H9 (cell line): Measurements from ENCODE around the gene PRKCA. TPM values are rescaled to one million over a fixed set of nuclear protein-coding genes. Genes with fewer than 3 reads are reported as not detected.

Experiments used
- DNase-seq: peaks from one replicate; pipeline ENCODE4 v3.0.0-alpha.2; 2017
- H2AFZ ChIP-seq: one replicate; pipeline ENCODE4 v1.6.1; 2013; ENCODE audit warnings: mild to moderate bottlenecking, low read length, control low read depth, moderate library complexity
- H2AK5ac ChIP-seq: 2 replicates; pipeline ENCODE4 v1.6.1; 2013; ENCODE audit warnings: low read length, control low read depth, mixed read lengths; ENCODE audit not compliant: insufficient read length
- H2BK120ac ChIP-seq: one replicate; pipeline ENCODE4 v1.6.1; 2013; ENCODE audit warnings: low read depth, mild to moderate bottlenecking, low read length, control low read depth, inconsistent platforms; ENCODE audit not compliant: poor library complexity, severe bottlenecking
- H2BK12ac ChIP-seq: 2 replicates; pipeline ENCODE4 v1.6.1; 2013; ENCODE audit warnings: low read length, control low read depth, mixed read lengths, low read depth; ENCODE audit not compliant: insufficient read length
- H2BK15ac ChIP-seq: 2 replicates; pipeline ENCODE4 v1.6.1; 2013; ENCODE audit warnings: low read depth, low read length, control low read depth
- H2BK20ac ChIP-seq: one replicate; pipeline ENCODE4 v1.6.1; 2013; ENCODE audit warnings: low read depth, mild to moderate bottlenecking, low read length, control low read depth, inconsistent platforms; ENCODE audit not compliant: poor library complexity, severe bottlenecking
- H2BK5ac ChIP-seq: 2 replicates; pipeline ENCODE4 v1.6.1; 2013; ENCODE audit warnings: low read length, control low read depth, mixed read lengths; ENCODE audit not compliant: insufficient read length
- H3K14ac ChIP-seq: 2 replicates; pipeline ENCODE4 v1.6.1; 2013; ENCODE audit warnings: low read length, control low read depth; ENCODE audit not compliant: insufficient read depth
- H3K18ac ChIP-seq: 2 replicates; pipeline ENCODE4 v1.6.1; 2013; ENCODE audit warnings: low read depth, mild to moderate bottlenecking, mixed read lengths, low read length, control low read depth; ENCODE audit not compliant: insufficient read length
- H3K23ac ChIP-seq: 2 replicates; pipeline ENCODE4 v1.6.1; 2013; ENCODE audit warnings: low read length, control low read depth, mixed read lengths, low read depth; ENCODE audit not compliant: insufficient read length
- H3K23me2 ChIP-seq: 2 replicates; pipeline ENCODE4 v1.6.1; 2013; ENCODE audit warnings: low read depth, mild to moderate bottlenecking, mixed read lengths, low read length, control low read depth; ENCODE audit not compliant: insufficient read length, poor library complexity, severe bottlenecking
- H3K27ac ChIP-seq: 2 replicates; pipeline ENCODE4 v1.5.1; 2013; ENCODE audit warnings: low read length, control low read depth, mixed read lengths, low read depth; ENCODE audit not compliant: insufficient read length
- H3K27me3 ChIP-seq: 2 replicates; pipeline ENCODE4 v1.6.1; 2013; ENCODE audit warnings: low read length, control low read depth, inconsistent platforms; ENCODE audit not compliant: insufficient read depth
- H3K4ac ChIP-seq: 2 replicates; pipeline ENCODE4 v1.6.1; 2013; ENCODE audit warnings: low read depth, mild to moderate bottlenecking, control low read depth, inconsistent platforms, low read length, moderate library complexity
- H3K4me1 ChIP-seq: 2 replicates; pipeline ENCODE4 v1.6.1; 2013; ENCODE audit warnings: low read length, control low read depth, inconsistent platforms; ENCODE audit not compliant: insufficient read depth
- H3K4me2 ChIP-seq: 2 replicates; pipeline ENCODE4 v1.6.1; 2013; ENCODE audit warnings: low read length, control low read depth, mixed read lengths; ENCODE audit not compliant: insufficient read length, insufficient read depth
- H3K56ac ChIP-seq: 2 replicates; pipeline ENCODE4 v1.6.1; 2013; ENCODE audit warnings: low read depth, mild to moderate bottlenecking, mixed read lengths, low read length, control low read depth; ENCODE audit not compliant: insufficient read length
- H3K79me1 ChIP-seq: 2 replicates; pipeline ENCODE4 v1.6.1; 2013; ENCODE audit warnings: low read depth, mild to moderate bottlenecking, moderate library complexity, low read length, control low read depth, inconsistent platforms; ENCODE audit not compliant: insufficient read depth, poor library complexity, severe bottlenecking
- H3K79me2 ChIP-seq: 2 replicates; pipeline ENCODE4 v1.6.1; 2013; ENCODE audit warnings: low read length, control low read depth, inconsistent platforms; ENCODE audit not compliant: insufficient read depth
- H3K9ac ChIP-seq: 2 replicates; pipeline ENCODE4 v1.6.1; 2013; ENCODE audit warnings: low read length, control low read depth, mixed read lengths; ENCODE audit not compliant: insufficient read length; ENCODE audit errors: extremely low read depth
- H3K9me3 ChIP-seq: one replicate; pipeline ENCODE4 v1.6.1; 2013; ENCODE audit warnings: low read depth, low read length, inconsistent platforms; ENCODE audit not compliant: control insufficient read depth
- H3T11ph ChIP-seq: one replicate; pipeline ENCODE4 v1.6.1; 2013; ENCODE audit warnings: mild to moderate bottlenecking, low read length, control low read depth, inconsistent platforms
- H4K20me1 ChIP-seq: one replicate; pipeline ENCODE4 v1.6.1; 2013; ENCODE audit not compliant: control insufficient read depth, insufficient read length, insufficient read depth
- H4K5ac ChIP-seq: 2 replicates; pipeline ENCODE4 v1.6.1; 2013; ENCODE audit warnings: low read depth, mild to moderate bottlenecking, mixed read lengths, low read length, control low read depth; ENCODE audit not compliant: insufficient read length
- H4K8ac ChIP-seq: replicated peaks from 2 replicates; pipeline ENCODE4 v1.6.1; 2013; ENCODE audit warnings: low read length, control low read depth, mixed read lengths, low read depth; ENCODE audit not compliant: insufficient read length
- H4K91ac ChIP-seq: 2 replicates; pipeline ENCODE4 v1.6.1; 2013; ENCODE audit warnings: low read depth, mild to moderate bottlenecking, moderate library complexity, mixed read lengths, low read length, control low read depth; ENCODE audit not compliant: insufficient read length
- H3K27ac Mint-ChIP-seq, 3 experiments: 2 replicates in 2 of 3; 3 replicates in 1 of 3; pipeline ENCODE4 v1.8.0; 2020 to 2021; ENCODE audit warnings: mixed read lengths in 3 of 3, mild to moderate bottlenecking in 1 of 3, moderate library complexity in 1 of 3
- H3K27me3 Mint-ChIP-seq: 2 replicates; pipeline ENCODE4 v1.8.0; 2021; ENCODE audit warnings: low read depth, mild to moderate bottlenecking, moderate library complexity, mixed read lengths
- H3K36me3 Mint-ChIP-seq, 3 experiments: 2 replicates in 2 of 3; 3 replicates in 1 of 3; pipeline ENCODE4 v1.8.0; 2020 to 2021; ENCODE audit warnings: low read depth in 3 of 3, mixed read lengths in 3 of 3; ENCODE audit not compliant: insufficient read depth in 1 of 3
- H3K4me1 Mint-ChIP-seq, 2 experiments: 2 replicates each; pipeline ENCODE4 v1.8.0; 2020; ENCODE audit warnings: mixed read lengths in 2 of 2
- H3K4me3 Mint-ChIP-seq, 2 experiments: 2 replicates in 1 of 2; 3 replicates in 1 of 2; pipeline ENCODE4 v1.8.0; 2020 to 2021; ENCODE audit warnings: mild to moderate bottlenecking in 2 of 2, mixed read lengths in 2 of 2, moderate library complexity in 1 of 2
- H3K9me3 Mint-ChIP-seq, 2 experiments: 2 replicates in 1 of 2; 3 replicates in 1 of 2; pipeline ENCODE4 v1.8.0; 2020; ENCODE audit warnings: mild to moderate bottlenecking in 2 of 2, mixed read lengths in 2 of 2, moderate library complexity in 1 of 2
- WGBS: extraction: QIAGEN DNeasy Blood & Tissue Kit; methylation state at CpG from one replicate; pipeline ENCODE4 v1.1.7; 2013; ENCODE audit warnings: missing lambda C conversion rate, low lambda C conversion rate, mixed read lengths; ENCODE audit not compliant: insufficient read length; ENCODE audit errors: extremely low coverage; 5-methylcytosine and 5-hydroxymethylcytosine counted together
- total RNA-seq: library from RNA; stranded (reverse); gene quantifications from 2 replicates; pipeline ENCODE4 v1.2.1, GENCODE V29; 2021
- TF ChIP-seq, protein P1 (sequence below): fragments of 200-600 bp; sonication (generic); conservative IDR thresholded peaks from 3 replicates; pipeline ENCODE4 v1.8.0; 2021; ENCODE audit warnings: antibody characterized with exemption, mild to moderate bottlenecking

The PRKCA gene
- total RNA-seq, 1 experiment from 2014 or later = 10.5 TPM

DNA sequence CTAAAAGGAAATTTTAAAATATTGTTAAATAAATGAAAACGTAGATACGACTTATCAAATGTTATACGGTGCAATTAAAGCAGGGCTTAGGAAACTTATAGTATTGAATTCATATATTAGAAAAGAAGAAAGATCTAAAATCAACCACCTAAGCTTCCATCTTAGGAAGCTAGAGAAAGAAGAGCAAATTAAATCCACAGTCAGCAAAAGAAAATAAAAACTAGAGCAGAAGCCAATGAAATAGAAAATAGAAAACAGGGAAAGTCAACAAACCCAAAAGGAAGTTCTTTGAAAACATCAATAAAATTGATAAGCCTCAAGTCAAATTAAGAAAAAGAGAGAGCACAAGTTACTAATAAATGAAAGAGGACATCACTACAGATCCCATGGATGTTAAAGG, 457.9 kb downstream of the PRKCA start:
- Histone ChIP-seq H3K27me3 (no peaks in the 10 kb centered on the region), H2BK20ac (no peak overlapping the region), H3K79me1 (no peaks in the 10 kb centered on the region), H3K14ac (no peak overlapping the region), H3K23me2 (no peaks in the 10 kb centered on the region), H2AK5ac (no peak overlapping the region), H3K4me2 (no peak overlapping the region), H3K9ac (no peak overlapping the region), H3K4me1 (peaks cover 11% of the 10 kb centered on the region; the same call in 1 of the 2 replicates), H2BK120ac (no peak overlapping the region), H3K79me2 (no peaks in the 10 kb centered on the region), H3K4ac (no peak overlapping the region), H2BK12ac (no peak overlapping the region), H3K27ac (no peak overlapping the region), H4K91ac (no peak overlapping the region), H4K20me1 (no peaks in the 10 kb centered on the region), H3T11ph (no peak overlapping the region), H3K56ac (no peak overlapping the region), H4K5ac (no peak overlapping the region), H3K23ac (no peak overlapping the region), H4K8ac (no peak overlapping the region), H3K9me3 (no peaks in the 10 kb centered on the region), H2AFZ (no peak overlapping the region), H3K18ac (no peak overlapping the region), H2BK15ac (no peak overlapping the region), H2BK5ac (no peak overlapping the region)
- DNase-seq = no peak
- H3K4me1 Mint-ChIP-seq = peaks cover 13 to 17% of the 10 kb centered on the region in 2 experiments
- no peak overlapping the region; a peak in 1 of 7 replicates for H3K27ac Mint-ChIP-seq
- 0 out of 7 replicates have a peak, but pooled peaks cover 0 to 3% (median 0%) of the 10 kb centered on the region in 3 experiments for H3K36me3 Mint-ChIP-seq
- H3K4me3 Mint-ChIP-seq = no peak overlapping the region
- no peaks in the 10 kb centered on the region for H3K9me3 Mint-ChIP-seq
- H3K27me3 Mint-ChIP-seq = no peaks in the 10 kb centered on the region
- WGBS = 100% methylated on average over 3 of the region's 3 CpGs
- TF ChIP-seq, protein P1, sequence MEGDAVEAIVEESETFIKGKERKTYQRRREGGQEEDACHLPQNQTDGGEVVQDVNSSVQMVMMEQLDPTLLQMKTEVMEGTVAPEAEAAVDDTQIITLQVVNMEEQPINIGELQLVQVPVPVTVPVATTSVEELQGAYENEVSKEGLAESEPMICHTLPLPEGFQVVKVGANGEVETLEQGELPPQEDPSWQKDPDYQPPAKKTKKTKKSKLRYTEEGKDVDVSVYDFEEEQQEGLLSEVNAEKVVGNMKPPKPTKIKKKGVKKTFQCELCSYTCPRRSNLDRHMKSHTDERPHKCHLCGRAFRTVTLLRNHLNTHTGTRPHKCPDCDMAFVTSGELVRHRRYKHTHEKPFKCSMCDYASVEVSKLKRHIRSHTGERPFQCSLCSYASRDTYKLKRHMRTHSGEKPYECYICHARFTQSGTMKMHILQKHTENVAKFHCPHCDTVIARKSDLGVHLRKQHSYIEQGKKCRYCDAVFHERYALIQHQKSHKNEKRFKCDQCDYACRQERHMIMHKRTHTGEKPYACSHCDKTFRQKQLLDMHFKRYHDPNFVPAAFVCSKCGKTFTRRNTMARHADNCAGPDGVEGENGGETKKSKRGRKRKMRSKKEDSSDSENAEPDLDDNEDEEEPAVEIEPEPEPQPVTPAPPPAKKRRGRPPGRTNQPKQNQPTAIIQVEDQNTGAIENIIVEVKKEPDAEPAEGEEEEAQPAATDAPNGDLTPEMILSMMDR = no peak
